Tibial artery (tissue), 4 donors: Measurements from ENCODE around the gene BCKDHA.

Experiments
- DNase-seq, 2 donors: peaks; one replicate each; pipeline ENCODE4 v3.0.0-alpha.2; 2019
- H3K27ac ChIP-seq, 2 donors: fragments of 200-600 bp; sonication (generic) in 1 of 2; 1 replicate in 1 of 2; 2 replicates in 1 of 2; pipeline ENCODE4 v1.5.1; 2018 to 2019; ENCODE audit warnings: mild to moderate bottlenecking in 1 of 2
- H3K27me3 ChIP-seq, 2 donors: fragments of 200-600 bp; sonication (generic) in 1 of 2; one replicate each; pipeline versions ENCODE4 v1.5.1 to v1.6.0; 2016 to 2019
- H3K36me3 ChIP-seq, 3 donors: fragments of 200-600 bp; sonication (generic) in 2 of 3; one replicate each; pipeline ENCODE4 v1.5.1; 2016 to 2019; ENCODE audit warnings: mild to moderate bottlenecking in 2 of 3
- H3K4me1 ChIP-seq, 4 donors: fragments of 200-600 bp; sonication (generic) in 2 of 4; 1 replicate in 3 of 4; 2 replicates in 1 of 4; pipeline ENCODE4 v1.5.1; 2016 to 2019
- H3K4me3 ChIP-seq, 2 donors: fragments of 200-600 bp; sonication (generic) in 1 of 2; 1 replicate in 1 of 2; 2 replicates in 1 of 2; pipeline ENCODE4 v1.5.1; 2018 to 2019; ENCODE audit warnings: mild to moderate bottlenecking in 2 of 2
- H3K9me3 ChIP-seq, 3 donors: fragments of 200-600 bp; sonication (generic) in 1 of 3; one replicate each; pipeline ENCODE4 v1.5.1; 2016 to 2019
- CTCF ChIP-seq, 2 experiments: fragments of 200-600 bp in 1 of 2; fragments of 450-650 bp in 1 of 2; IDR thresholded peaks; one replicate each; pipeline ENCODE4 v1.5.1; 2017 to 2019; ENCODE audit warnings: antibody characterized with exemption in 2 of 2, mild to moderate bottlenecking in 1 of 2, moderate library complexity in 1 of 2
- intact Hi-C: fragments of 100-400 bp; cut with DNase I; formaldehyde crosslinking; loops from one replicate; pipeline ENCODE4 v1.15.0; 2023; ENCODE audit warnings: low total_unique reads

BCKDHA gene

GRCh38 chr19:41395355-41395754, 2.3 kb upstream of the BCKDHA start:
- intact Hi-C loops: no loop called here
- TF ChIP-seq CTCF (IDR thresholded peaks at IDR 0.05): no peak

GRCh38 chr19:41398050-41398418, 416 bp downstream of the BCKDHA start:
- Histone ChIP-seq H3K9me3 (no peaks in the 10 kb centered on the region), H3K27me3 (no peaks in the 10 kb centered on the region), H3K27ac (peak overlapping the region; percentile 94 to 96), H3K4me1 (peaks cover 0 to 32% (median 20%) of the 10 kb centered on the region in 4 donors), H3K4me3 (peak overlapping the region; percentile 88 to 89), H3K36me3 (peaks cover 0 to 11% (median 9%) of the 10 kb centered on the region in 3 donors)
- intact Hi-C loops: no loop called here
- DNase-seq: no peak
- TF ChIP-seq CTCF (IDR thresholded peaks at IDR 0.05): no peak

More at GRCh38 chr19:41395355-41395754, 2.3 kb upstream of the BCKDHA start:
- H3K27me3 ChIP-seq: no peaks in the 10 kb centered on the region
- no peak overlapping the region for H3K4me3 ChIP-seq
- H3K9me3 ChIP-seq: no peaks in the 10 kb centered on the region
- H3K36me3 ChIP-seq: peaks cover 13 to 25% (median 18%) of the 10 kb centered on the region in 3 donors
- no peak for DNase-seq
- H3K4me1 ChIP-seq: peaks cover 0 to 32% (median 20%) of the 10 kb centered on the region in 4 donors
- H3K27ac ChIP-seq: no peak overlapping the region

GRCh38 chr19:41398598-41398997, 980 bp downstream of the BCKDHA start:
- no peak for DNase-seq
- Histone ChIP-seq H3K4me3 (peak overlapping the region; percentile 88 to 89), H3K27me3 (no peaks in the 10 kb centered on the region), H3K9me3 (no peaks in the 10 kb centered on the region), H3K4me1 (peaks cover 0 to 32% (median 20%) of the 10 kb centered on the region in 4 donors), H3K36me3 (peaks cover 0 to 16% (median 15%) of the 10 kb centered on the region in 3 donors), H3K27ac (peak overlapping the region; percentile 94 to 96)
- intact Hi-C loops: no loop called here
- no peak for TF ChIP-seq CTCF (IDR thresholded peaks at IDR 0.05)

- intact Hi-C loops: no loop called here
- peak overlapping the region in 1 of 2 donors; percentile 96 for H3K27ac ChIP-seq
- peaks cover 0 to 32% (median 20%) of the 10 kb centered on the region in 4 donors for H3K4me1 ChIP-seq
These were observed 1.5 kb downstream of the BCKDHA start for GRCh38 chr19:41399091-41399490.

GRCh38 chr19:41399525-41399924, 1.9 kb downstream of the BCKDHA start:
- Histone ChIP-seq H3K27ac (peak overlapping the region in 1 of 2 donors; percentile 96), H3K4me1 (peaks cover 0 to 32% (median 20%) of the 10 kb centered on the region in 4 donors), H3K36me3 (peaks cover 0 to 17% (median 16%) of the 10 kb centered on the region in 3 donors), H3K27me3 (no peaks in the 10 kb centered on the region), H3K4me3 (no peak overlapping the region), H3K9me3 (no peaks in the 10 kb centered on the region)
- no peak for TF ChIP-seq CTCF (IDR thresholded peaks at IDR 0.05)
- DNase-seq: no peak
- intact Hi-C loops: no loop called here

More at GRCh38 chr19:41399091-41399490, 1.5 kb downstream of the BCKDHA start:
- Histone ChIP-seq H3K36me3 (peaks cover 0 to 17% (median 16%) of the 10 kb centered on the region in 3 donors), H3K9me3 (no peaks in the 10 kb centered on the region), H3K4me3 (peak overlapping the region; percentile 88 to 89), H3K27me3 (no peaks in the 10 kb centered on the region)
- DNase-seq: no peak
- no peak for TF ChIP-seq CTCF (IDR thresholded peaks at IDR 0.05)

- H3K36me3 ChIP-seq: peaks cover 0 to 26% (median 17%) of the 10 kb centered on the region in 3 donors
- H3K4me3 ChIP-seq: no peak overlapping the region
- intact Hi-C loops: no loop called here
- DNase-seq: no peak
- H3K27ac ChIP-seq: no peak overlapping the region
- no peaks in the 10 kb centered on the region for H3K27me3 ChIP-seq
- TF ChIP-seq CTCF (IDR thresholded peaks at IDR 0.05): no peak
- H3K9me3 ChIP-seq: no peaks in the 10 kb centered on the region
- peaks cover 0 to 25% (median 12%) of the 10 kb centered on the region in 4 donors for H3K4me1 ChIP-seq
These were observed 3.9 kb downstream of the BCKDHA start for GRCh38 chr19:41401483-41401882.
